ENCODE results near the gene THSD7A. TPM values are rescaled to one million over a fixed set of nuclear protein-coding genes. Genes with fewer than 3 reads are reported as not detected.

THSD7A gene
- total RNA-seq, 1 donor from 2014 or later = 3.5 TPM

DNA sequence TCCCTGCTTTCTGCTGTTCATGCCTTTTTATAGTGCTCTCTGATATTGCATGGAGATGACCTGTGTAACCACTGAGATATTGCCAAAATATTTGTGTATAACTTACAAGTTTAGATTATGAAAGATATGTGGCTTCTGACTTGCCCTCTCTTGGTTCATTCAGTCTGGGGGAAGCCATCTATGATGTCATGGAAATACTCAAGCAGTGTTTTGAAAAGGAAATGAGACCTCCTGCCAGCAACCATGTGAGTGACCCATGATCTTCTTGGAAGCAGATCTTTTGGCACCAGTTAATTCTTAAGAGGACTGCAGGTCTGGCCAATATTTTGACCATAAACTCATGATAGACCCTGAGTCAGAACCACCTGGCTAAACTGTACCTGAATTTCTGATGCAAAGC is 183.0 kb downstream of the THSD7A start:
- Mint-ChIP-seq H3K4me1 (ENCODE audit: low read depth, unreplicated experiment) (no peaks in the 10 kb centered on the region), H3K27me3 (ENCODE audit: low read depth, unreplicated experiment) (no peaks in the 10 kb centered on the region), H3K36me3 (ENCODE audit: low read depth, unreplicated experiment) (no peaks in the 10 kb centered on the region), H3K4me3 (ENCODE audit: unreplicated experiment) (no peak overlapping the region), H3K9me3 (ENCODE audit: unreplicated experiment) (no peaks in the 10 kb centered on the region), H3K27ac (ENCODE audit: unreplicated experiment) (no peak overlapping the region)
- DNase-seq (ENCODE audit: low read depth) = peak; percentile 69
- FAIRE-seq = no peak
- Histone ChIP-seq H3K79me2 (ENCODE audit: insufficient read depth, low read length) (no peaks in the 10 kb centered on the region), H3K27me3 (ENCODE audit: insufficient read depth, low read length) (no peaks in the 10 kb centered on the region), H2AFZ (ENCODE audit: low read depth, low read length) (no peak overlapping the region), H3K4me3 (ENCODE audit: insufficient read depth, low read depth, low read length) (no peak overlapping the region), H3K36me3 (ENCODE audit: insufficient read depth, low read length) (no peaks in the 10 kb centered on the region), H4K20me1 (ENCODE audit: insufficient read depth, low read length) (no peaks in the 10 kb centered on the region), H3K4me2 (ENCODE audit: low read length) (no peak overlapping the region), H3K9ac (ENCODE audit: low read length) (no peak overlapping the region), H3K27ac (ENCODE audit: low read depth, low read length) (no peak overlapping the region), H3K4me1 (ENCODE audit: insufficient read depth, low read length) (no peaks in the 10 kb centered on the region), H3K9me3 (ENCODE audit: insufficient read depth, low read depth, low read length) (no peaks in the 10 kb centered on the region)
- no peak for TF ChIP-seq EZH2 (IDR thresholded peaks at IDR 0.05; ENCODE audit: insufficient read depth, low read length)
- TF ChIP-seq CTCF (IDR thresholded peaks at IDR 0.05; ENCODE audit: insufficient read depth, low read depth, low read length) = no peak

DNA sequence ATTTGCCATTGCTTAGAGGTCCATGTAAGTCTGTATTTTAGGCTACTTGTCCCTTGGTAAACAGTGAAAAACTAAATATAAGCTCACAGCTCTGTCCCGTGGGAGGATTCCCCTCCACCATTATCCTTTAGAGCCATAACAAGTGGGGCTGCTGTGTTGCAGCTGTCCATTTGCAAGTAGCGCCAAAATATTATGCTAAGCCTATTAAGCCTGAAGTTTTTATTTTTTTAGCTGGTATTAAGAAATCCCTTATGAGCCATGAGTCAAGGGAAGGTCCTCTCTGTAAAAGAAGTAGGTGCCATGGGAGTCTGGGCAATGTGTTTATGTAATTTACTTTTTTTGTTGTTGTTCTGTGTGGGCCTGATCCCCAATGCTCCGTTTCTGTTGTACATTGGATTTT is 183.9 kb downstream of the THSD7A start:
- H3K36me3 ChIP-seq (ENCODE audit: insufficient read depth, low read length) = no peaks in the 10 kb centered on the region
- H3K4me1 ChIP-seq (ENCODE audit: insufficient read depth, low read length) = no peaks in the 10 kb centered on the region
- no peaks in the 10 kb centered on the region for H3K4me1 Mint-ChIP-seq (ENCODE audit: low read depth, unreplicated experiment)
- H3K9ac ChIP-seq (ENCODE audit: low read length) = no peak overlapping the region
- H3K27ac ChIP-seq (ENCODE audit: low read depth, low read length) = no peak overlapping the region
- H3K4me3 Mint-ChIP-seq (ENCODE audit: unreplicated experiment) = no peak overlapping the region
- H3K36me3 Mint-ChIP-seq (ENCODE audit: low read depth, unreplicated experiment) = no peaks in the 10 kb centered on the region
- no peak overlapping the region for H3K4me3 ChIP-seq (ENCODE audit: insufficient read depth, low read depth, low read length)
- H2AFZ ChIP-seq (ENCODE audit: low read depth, low read length) = no peak overlapping the region
- DNase-seq (ENCODE audit: low read depth) (no peak), FAIRE-seq (no peak)
- no peaks in the 10 kb centered on the region for H3K27me3 Mint-ChIP-seq (ENCODE audit: low read depth, unreplicated experiment)
- H3K4me2 ChIP-seq (ENCODE audit: low read length) = no peak overlapping the region
- H3K79me2 ChIP-seq (ENCODE audit: insufficient read depth, low read length) = no peaks in the 10 kb centered on the region
- no peak for TF ChIP-seq EZH2 (IDR thresholded peaks at IDR 0.05; ENCODE audit: insufficient read depth, low read length)
- TF ChIP-seq CTCF (IDR thresholded peaks at IDR 0.05; ENCODE audit: insufficient read depth, low read depth, low read length) = no peak
- no peaks in the 10 kb centered on the region for H3K27me3 ChIP-seq (ENCODE audit: insufficient read depth, low read length)
- H4K20me1 ChIP-seq (ENCODE audit: insufficient read depth, low read length) = no peaks in the 10 kb centered on the region
- H3K9me3 ChIP-seq (ENCODE audit: insufficient read depth, low read depth, low read length) = no peaks in the 10 kb centered on the region
- no peak overlapping the region for H3K27ac Mint-ChIP-seq (ENCODE audit: unreplicated experiment)
- no peaks in the 10 kb centered on the region for H3K9me3 Mint-ChIP-seq (ENCODE audit: unreplicated experiment)

- Histone ChIP-seq H2AFZ (ENCODE audit: low read depth, low read length) (no peak overlapping the region), H3K4me1 (ENCODE audit: insufficient read depth, low read length) (no peaks in the 10 kb centered on the region), H3K27ac (ENCODE audit: low read depth, low read length) (no peak overlapping the region), H3K27me3 (ENCODE audit: insufficient read depth, low read length) (no peaks in the 10 kb centered on the region), H4K20me1 (ENCODE audit: insufficient read depth, low read length) (no peaks in the 10 kb centered on the region), H3K4me2 (ENCODE audit: low read length) (no peak overlapping the region), H3K9ac (ENCODE audit: low read length) (no peak overlapping the region), H3K36me3 (ENCODE audit: insufficient read depth, low read length) (no peaks in the 10 kb centered on the region), H3K9me3 (ENCODE audit: insufficient read depth, low read depth, low read length) (no peaks in the 10 kb centered on the region), H3K79me2 (ENCODE audit: insufficient read depth, low read length) (no peaks in the 10 kb centered on the region), H3K4me3 (ENCODE audit: insufficient read depth, low read depth, low read length) (no peak overlapping the region)
- Mint-ChIP-seq H3K36me3 (ENCODE audit: low read depth, unreplicated experiment) (no peaks in the 10 kb centered on the region), H3K27me3 (ENCODE audit: low read depth, unreplicated experiment) (no peaks in the 10 kb centered on the region), H3K27ac (ENCODE audit: unreplicated experiment) (no peak overlapping the region), H3K9me3 (ENCODE audit: unreplicated experiment) (no peaks in the 10 kb centered on the region), H3K4me1 (ENCODE audit: low read depth, unreplicated experiment) (no peaks in the 10 kb centered on the region), H3K4me3 (ENCODE audit: unreplicated experiment) (no peak overlapping the region)
- DNase-seq (ENCODE audit: low read depth) (no peak), FAIRE-seq (no peak)
- TF ChIP-seq EZH2 (IDR thresholded peaks at IDR 0.05; ENCODE audit: insufficient read depth, low read length) = no peak
- no peak for TF ChIP-seq CTCF (IDR thresholded peaks at IDR 0.05; ENCODE audit: insufficient read depth, low read depth, low read length)
Measured at GRCh38 chr7:11642841-11643240, 189.2 kb downstream of the THSD7A start.
